ENCODE data around the gene TMEM141.

DNA sequence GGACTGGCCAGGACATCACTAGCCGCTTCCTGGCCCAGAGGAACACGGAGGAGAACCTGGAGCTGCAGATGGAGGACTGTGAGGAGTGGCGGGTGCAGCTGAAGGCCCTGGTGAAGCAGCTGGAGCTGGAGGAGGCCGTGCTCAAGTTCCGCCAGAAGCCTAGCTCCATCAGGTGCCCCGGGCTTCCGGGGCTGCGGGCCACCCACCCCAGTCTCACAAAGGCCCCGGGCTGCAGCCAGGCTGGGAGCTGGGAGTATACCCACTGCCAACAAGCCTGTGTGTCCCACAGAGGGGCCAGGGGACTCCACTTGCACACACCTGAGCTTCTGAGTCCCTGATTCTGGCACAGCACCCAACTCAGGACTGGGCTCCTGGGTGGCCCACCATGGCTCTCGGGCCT, 14.9 kb downstream of the TMEM141 start:
- TF ChIP-seq, protein P1, sequence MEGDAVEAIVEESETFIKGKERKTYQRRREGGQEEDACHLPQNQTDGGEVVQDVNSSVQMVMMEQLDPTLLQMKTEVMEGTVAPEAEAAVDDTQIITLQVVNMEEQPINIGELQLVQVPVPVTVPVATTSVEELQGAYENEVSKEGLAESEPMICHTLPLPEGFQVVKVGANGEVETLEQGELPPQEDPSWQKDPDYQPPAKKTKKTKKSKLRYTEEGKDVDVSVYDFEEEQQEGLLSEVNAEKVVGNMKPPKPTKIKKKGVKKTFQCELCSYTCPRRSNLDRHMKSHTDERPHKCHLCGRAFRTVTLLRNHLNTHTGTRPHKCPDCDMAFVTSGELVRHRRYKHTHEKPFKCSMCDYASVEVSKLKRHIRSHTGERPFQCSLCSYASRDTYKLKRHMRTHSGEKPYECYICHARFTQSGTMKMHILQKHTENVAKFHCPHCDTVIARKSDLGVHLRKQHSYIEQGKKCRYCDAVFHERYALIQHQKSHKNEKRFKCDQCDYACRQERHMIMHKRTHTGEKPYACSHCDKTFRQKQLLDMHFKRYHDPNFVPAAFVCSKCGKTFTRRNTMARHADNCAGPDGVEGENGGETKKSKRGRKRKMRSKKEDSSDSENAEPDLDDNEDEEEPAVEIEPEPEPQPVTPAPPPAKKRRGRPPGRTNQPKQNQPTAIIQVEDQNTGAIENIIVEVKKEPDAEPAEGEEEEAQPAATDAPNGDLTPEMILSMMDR (IDR thresholded peaks at IDR 0.05), result no peak
- TF ChIP-seq ZFX (IDR thresholded peaks at IDR 0.05; ENCODE audit: borderline replicate concordance), result no peak
